ENCODE data around the gene HMGXB4. TPM values are rescaled to one million over a fixed set of nuclear protein-coding genes. Genes with fewer than 3 reads are reported as not detected.

HMGXB4 gene
- total and polyA plus RNA-seq, 12 donors, result 3.6 to 13.0 (median 9.1) TPM

GRCh38 chr22:35305525-35306070 is 48.3 kb downstream of the HMGXB4 start:
- WGBS, 2 donors, result 73 to 92% methylated on average over 8 of the region's 8 CpGs
- Histone ChIP-seq H3K9me3 (no peaks in the 10 kb centered on the region), H3K36me3 (peaks cover 0 to 9% (median 0%) of the 10 kb centered on the region in 9 donors), H3K4me3 (no peak overlapping the region), H3K27me3 (no peaks in the 10 kb centered on the region), H3K4me1 (peaks cover 0 to 81% (median 52%) of the 10 kb centered on the region in 9 donors), H3K27ac (peak overlapping the region; percentile 4 to 73 (median 48))
- TF ChIP-seq CTCF (IDR thresholded peaks at IDR 0.05), result no peak
- intact Hi-C loops (cut with DNase I), result no loop called here
- DNase-seq (no peak), ATAC-seq (peak in 5 of 8 donors; percentile 25 to 85 (median 47))

GRCh38 chr22:35306350-35306967 is 49.2 kb downstream of the HMGXB4 start:
- 34 to 41% methylated on average over 4 of the region's 4 CpGs for WGBS, 2 donors
- H3K27ac ChIP-seq, result peak overlapping the region in 9 of 10 donors; percentile 6 to 73 (median 49)

GRCh38 chr22:35307372-35307771 is 50.1 kb downstream of the HMGXB4 start:
- Histone ChIP-seq H3K4me1 (peaks cover 0 to 81% (median 55%) of the 10 kb centered on the region in 9 donors), H3K27ac (peak overlapping the region in 8 of 10 donors; percentile 6 to 63 (median 42)), H3K4me3 (no peak overlapping the region), H3K9me3 (no peaks in the 10 kb centered on the region), H3K27me3 (no peaks in the 10 kb centered on the region), H3K36me3 (peaks cover 0 to 10% (median 0%) of the 10 kb centered on the region in 9 donors)
- ATAC-seq (no peak), DNase-seq (no peak)
- 80% methylated on average over 9 of the region's 9 CpGs for WGBS, 2 donors
- intact Hi-C loops (cut with DNase I), result no loop called here
- no peak for TF ChIP-seq CTCF (IDR thresholded peaks at IDR 0.05)

More at GRCh38 chr22:35306350-35306967, 49.2 kb downstream of the HMGXB4 start:
- Histone ChIP-seq H3K9me3 (no peaks in the 10 kb centered on the region), H3K4me1 (peaks cover 0 to 81% (median 52%) of the 10 kb centered on the region in 9 donors), H3K4me3 (no peak overlapping the region), H3K36me3 (peaks cover 0 to 9% (median 0%) of the 10 kb centered on the region in 9 donors), H3K27me3 (no peaks in the 10 kb centered on the region)
- intact Hi-C loops (cut with DNase I), result no loop called here
- TF ChIP-seq CTCF (IDR thresholded peaks at IDR 0.05), result no peak
- DNase-seq, result no peak
- peak in 3 of 8 donors; percentile 3 to 28 (median 18) for ATAC-seq

GRCh38 chr22:35307892-35308291 is 50.6 kb downstream of the HMGXB4 start:
- intact Hi-C loops (cut with DNase I), result no loop called here
- H3K4me1 ChIP-seq, result peaks cover 3 to 81% (median 60%) of the 10 kb centered on the region in 9 donors
- no peaks in the 10 kb centered on the region for H3K27me3 ChIP-seq
- no peak overlapping the region for H3K4me3 ChIP-seq
- no peaks in the 10 kb centered on the region for H3K9me3 ChIP-seq
- no peak for ATAC-seq
- H3K27ac ChIP-seq, result no peak overlapping the region
- WGBS, 2 donors, result 90 to 91% methylated on average over 7 of the region's 7 CpGs
- no peak for TF ChIP-seq CTCF (IDR thresholded peaks at IDR 0.05)
- H3K36me3 ChIP-seq, result peaks cover 0 to 9% (median 0%) of the 10 kb centered on the region in 9 donors
- DNase-seq, result no peak

Measured in heart right ventricle (tissue), 16 donors.